Activated gamma-delta T cell treated with anti-CD3 and anti-CD28 coated beads, Interleukin-2, amount 50 U/mL, for 16 hours (primary cell): ENCODE measurements around the gene RPTOR.

Experiments
- DNase-seq: peaks from one replicate; pipeline ENCODE4 v3.0.0-alpha.2; 2020; ENCODE audit warnings: low read depth

The RPTOR gene

GRCh38 chr17:80949451-80950421 lies 405.1 kb downstream of the RPTOR start:
- no peak for DNase-seq

DNA sequence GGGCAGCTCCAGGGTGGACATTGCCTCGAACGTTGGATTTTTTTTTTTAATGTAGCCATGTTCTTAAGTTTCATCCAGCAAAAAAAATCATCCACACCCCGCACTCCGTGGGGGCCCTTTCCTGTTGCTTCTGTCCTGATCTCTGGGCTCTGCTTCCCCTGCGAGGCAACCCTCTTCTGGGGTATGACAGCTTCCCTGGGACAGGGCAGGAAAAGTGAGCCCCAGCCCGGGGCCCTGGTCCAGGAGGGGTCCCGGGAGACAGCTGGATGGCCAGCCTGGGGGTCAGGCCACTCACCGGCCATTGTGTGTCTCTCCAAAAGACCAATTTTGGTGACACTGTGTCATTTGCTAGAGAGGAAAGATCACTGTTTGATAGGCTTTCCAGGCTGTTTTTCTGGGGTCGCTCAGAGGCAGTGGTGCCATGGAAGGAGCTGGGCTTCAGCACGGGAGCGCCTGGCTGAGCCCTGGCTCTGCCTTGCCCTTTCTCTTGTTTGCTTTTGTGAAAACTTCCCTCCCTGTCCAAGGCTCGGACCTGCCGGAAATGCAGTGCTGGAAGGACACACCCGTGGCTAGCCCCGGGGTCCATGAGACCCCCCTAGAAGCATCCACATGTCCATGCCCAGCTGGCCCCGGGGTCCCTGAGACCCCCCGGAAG lies 406.0 kb downstream of the RPTOR start:
- no peak for DNase-seq

GRCh38 chr17:80951121-80952090 lies 406.8 kb downstream of the RPTOR start:
- DNase-seq = no peak

GRCh38 chr17:80952291-80952690 lies 407.7 kb downstream of the RPTOR start:
- no peak for DNase-seq

DNA sequence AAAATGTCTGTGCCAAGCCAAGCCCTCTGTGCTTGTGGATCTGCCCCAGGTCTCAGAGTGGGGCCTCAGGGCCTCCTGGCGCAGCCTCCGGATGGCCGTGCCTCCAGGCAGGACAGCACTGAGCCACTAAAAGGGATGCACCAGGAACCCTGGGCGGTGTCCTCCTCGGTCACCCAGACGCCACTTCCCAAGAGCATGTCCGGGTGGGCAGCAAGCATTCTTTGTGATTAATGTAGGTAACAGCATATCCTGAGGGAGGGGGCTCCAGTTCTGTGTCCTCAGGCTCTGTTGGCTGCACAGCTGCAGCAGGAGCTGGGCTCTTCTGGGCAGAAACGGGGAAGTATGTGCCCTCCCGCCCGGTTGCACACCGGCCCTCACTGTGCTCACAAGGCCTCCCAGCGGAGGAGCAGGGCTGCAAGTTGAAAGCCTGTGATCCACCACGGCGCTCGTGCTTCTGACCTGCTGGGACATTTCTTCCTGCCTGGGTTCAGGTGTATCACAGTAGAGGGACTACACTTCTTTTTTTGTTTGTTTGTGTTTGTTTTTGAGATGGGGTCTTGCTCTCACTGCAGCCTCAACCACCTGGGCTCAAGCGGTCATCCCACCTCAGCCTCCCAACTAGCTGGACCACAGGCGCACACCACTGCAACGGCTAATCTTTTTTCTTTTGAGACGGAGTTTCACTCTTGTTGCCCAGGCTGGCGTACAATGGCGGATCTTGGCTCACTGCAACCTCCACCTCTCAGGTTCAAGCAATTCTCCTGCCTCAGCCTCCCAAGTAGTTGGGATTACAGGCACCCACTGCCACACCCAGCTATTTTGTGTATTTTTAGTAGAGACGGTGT lies 409.1 kb downstream of the RPTOR start:
- DNase-seq = no peak

DNA sequence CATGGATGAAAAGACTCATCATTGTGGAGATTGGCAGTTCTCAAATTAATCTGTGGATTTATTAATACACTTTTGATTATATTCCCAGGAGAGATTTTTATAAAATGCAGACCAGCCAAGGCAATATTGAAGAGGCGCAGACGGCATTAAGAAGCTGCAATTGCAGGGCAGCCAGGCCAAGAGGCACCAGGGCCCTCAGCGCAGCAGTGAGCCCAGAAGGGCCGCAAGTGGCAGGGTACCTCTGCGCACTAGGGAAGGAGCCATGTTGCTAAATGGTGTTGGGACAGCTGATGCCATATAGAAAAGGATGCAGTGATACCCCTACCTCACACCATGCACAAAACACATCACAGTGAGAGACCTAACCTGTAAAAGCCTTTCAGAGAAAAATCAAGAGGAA lies 410.4 kb downstream of the RPTOR start:
- no peak for DNase-seq

- no peak for DNase-seq
Observed at GRCh38 chr17:80955671-80956280, 411.1 kb downstream of the RPTOR start.

DNA sequence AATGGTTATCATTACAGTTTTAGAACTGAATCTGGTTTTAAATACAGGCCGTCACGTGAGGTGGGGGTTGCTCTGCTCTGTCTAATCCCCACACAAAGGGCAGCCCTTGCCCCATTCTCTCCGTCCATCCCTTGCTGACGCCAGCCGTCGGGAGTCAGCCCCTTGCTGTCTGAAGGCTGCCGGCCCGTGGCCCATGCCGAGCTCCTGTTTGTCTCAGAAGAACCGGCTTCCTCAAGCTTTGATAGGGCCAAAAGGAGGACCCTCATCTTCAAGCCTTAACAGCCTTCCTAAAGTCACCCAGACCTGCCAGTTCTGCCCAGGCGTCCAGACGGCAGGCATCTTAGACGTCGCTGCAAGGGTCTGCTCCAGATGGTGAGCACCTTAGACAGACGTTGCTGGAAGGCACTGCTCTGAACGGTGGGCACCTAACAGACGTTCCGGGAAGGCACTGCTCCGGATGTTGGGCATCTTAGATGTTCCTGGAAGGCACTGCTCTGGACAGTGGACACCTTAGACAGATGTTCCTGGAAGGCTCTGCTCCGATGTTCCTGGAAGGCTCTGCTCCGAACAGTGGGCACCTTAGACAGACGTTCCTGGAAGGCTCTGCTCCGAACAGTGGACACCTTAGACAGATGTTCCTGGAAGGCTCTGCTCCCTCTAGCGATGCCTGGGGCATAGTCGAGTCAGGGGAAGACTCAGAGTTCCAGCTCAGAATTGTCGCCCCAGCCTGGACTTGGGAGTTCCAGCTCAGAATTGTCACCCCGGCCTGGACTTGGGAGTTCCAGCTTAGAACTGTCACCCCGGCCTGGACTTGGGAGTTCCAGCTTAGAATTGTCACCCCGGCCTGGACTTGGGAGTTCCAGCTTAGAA lies 411.9 kb downstream of the RPTOR start:
- DNase-seq = no peak

DNA sequence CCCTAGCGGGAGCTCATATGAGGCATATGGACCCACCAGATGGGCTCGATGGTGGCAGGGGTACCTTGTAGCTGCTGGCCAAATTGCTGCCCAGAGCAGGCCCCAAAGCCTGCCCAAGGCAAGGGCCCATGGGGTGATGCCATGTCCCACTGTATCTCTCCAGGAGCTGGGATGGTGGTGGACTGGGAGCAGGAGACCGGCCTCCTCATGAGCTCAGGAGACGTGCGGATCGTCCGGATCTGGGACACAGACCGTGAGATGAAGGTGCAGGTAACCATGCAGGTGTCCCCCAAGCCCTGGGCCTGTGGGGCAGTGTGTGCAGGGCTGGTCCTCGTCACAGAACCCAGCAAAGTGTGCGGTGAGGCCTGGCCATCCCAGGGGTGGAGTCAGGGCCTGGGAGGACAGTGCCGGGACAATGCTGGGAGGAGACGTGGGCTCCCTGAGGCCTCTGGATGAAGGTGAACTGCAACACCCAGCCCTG lies 412.9 kb downstream of the RPTOR start:
- no peak for DNase-seq

GRCh38 chr17:80959330-80960036 lies 414.8 kb downstream of the RPTOR start:
- DNase-seq = no peak

DNA sequence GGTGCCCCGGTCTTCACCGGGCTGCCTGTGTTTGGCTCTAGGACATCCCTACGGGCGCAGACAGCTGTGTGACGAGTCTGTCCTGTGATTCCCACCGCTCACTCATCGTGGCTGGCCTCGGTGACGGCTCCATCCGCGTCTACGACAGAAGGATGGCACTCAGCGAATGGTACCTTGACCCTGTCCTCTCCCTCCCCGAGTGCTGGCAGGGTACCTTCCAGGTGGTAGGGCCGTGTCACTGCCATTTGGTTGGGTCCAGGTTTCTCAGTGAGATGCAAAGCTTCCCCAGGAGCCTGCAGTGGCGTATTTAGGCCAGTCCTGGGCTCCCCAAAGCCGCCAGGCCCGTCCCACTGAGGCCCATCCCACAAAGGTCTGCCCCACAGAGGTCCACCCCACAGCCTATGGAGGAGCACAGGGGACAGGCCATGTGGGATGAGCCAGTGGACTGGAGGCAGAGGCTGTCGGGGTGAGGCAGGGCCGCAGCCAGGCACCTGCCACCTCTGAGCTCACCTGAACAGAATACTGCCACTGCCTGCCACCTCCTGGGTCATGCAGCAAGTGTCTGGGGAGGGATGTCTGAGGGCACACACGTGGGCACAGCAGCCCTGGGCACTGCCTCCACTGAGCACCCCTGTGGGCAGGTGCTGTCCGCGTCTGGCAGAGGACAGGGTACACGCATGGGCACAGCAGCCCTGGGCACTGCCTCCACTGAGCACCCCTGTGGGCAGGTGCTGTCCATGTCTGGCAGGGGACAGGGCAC lies 415.6 kb downstream of the RPTOR start:
- DNase-seq = no peak

DNA sequence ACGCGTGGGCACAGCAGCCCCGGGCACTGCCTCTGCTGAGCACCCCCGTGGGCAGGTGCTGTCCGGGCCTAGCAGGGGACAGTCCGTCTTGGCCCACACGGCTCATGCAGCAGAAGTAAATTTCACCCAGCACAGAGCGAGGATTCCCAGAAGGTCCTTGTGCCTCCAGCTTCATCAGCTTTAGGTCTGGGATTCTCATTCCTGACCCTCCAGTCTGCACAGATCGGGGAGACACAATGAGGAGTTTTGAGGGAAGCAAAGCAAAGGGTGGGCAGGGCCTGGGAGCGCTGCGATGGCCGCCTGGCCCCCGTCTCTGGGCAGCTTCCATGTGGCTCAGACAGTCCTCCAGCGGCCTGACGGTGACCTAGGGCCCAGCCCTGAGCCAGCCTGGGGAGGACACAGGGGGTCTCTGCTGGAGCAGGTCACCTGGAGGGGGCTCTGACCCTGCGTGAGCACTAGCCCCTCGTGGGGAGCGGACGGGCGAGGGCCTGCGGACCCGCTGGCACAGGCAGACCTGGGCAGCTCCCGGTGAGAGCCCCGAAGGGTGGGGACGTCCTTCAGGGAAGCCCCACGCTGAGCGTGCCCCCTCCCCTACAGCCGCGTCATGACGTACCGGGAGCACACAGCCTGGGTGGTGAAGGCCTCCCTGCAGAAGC lies 416.3 kb downstream of the RPTOR start:
- no peak for DNase-seq

GRCh38 chr17:80961541-80962330 lies 417.1 kb downstream of the RPTOR start:
- no peak for DNase-seq

DNA sequence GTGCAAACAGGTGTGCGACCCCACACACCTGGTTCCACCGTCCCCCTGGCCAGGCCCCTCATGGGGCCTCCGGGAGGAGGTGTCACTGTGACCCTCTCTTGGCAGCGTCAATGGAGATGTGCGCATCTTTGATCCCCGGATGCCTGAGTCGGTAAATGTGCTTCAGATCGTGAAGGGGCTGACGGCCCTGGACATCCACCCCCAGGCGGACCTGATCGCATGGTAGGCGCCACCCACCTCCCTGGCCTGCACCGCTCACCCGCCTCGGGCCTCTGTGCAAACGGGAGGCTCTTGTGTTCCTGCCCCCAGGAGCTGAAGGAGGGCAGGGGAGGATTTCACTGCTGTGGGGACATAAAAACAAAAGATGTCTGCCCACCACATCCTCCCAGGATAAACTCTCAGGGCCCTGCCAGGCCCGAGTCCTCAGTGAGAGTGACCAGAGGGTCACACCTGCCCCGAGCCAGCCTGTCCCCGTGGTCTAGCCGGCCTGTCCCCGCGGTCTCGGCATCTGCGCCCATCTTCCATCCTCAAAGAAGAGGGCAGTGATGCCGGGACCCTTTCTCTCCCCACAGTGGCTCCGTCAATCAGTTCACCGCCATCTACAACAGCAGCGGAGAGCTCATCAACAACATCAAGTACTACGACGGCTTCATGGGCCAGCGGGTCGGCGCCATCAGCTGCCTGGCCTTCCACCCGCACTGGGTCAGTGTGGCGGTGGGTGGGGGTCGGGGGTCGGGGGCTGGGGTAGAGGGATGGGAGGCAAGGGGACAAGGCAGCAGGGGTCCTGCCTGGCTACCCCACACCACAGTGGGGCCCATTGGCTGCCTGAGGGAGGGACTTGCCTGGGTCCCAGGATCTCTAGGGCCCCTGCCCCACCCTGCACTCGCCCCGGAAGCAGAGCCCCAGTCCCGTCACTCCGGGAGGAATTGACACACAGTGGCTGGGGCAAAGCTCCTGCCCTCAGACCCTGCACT lies 418.0 kb downstream of the RPTOR start:
- no peak for DNase-seq

GRCh38 chr17:80963812-80964543 lies 419.3 kb downstream of the RPTOR start:
- no peak for DNase-seq
